T-helper 1 cell treated with Interleukin-12 subunit alpha and Interleukin-12 subunit beta and Interleukin-4 antibody, amounts not matched to agents 30 μg/mL and 1 μg/mL, for 36 hours (primary cell): ENCODE results near the gene KIF3B.
A peak's percentile ranks its signal among the peaks of the same experiment; 100 is the strongest.
"Not testable (repeated sequence)": the region's sequence is repeated elsewhere in the genome, so short reads cannot be mapped to it uniquely, and the experiment has no call there.

Experiments
- H3K27ac Mint-ChIP-seq: one replicate; pipeline ENCODE4 v1.8.0; 2021; ENCODE audit warnings: mild to moderate bottlenecking, mixed read lengths
- H3K27me3 Mint-ChIP-seq: one replicate; pipeline ENCODE4 v1.8.0; 2021; ENCODE audit warnings: low read depth, mixed read lengths
- H3K36me3 Mint-ChIP-seq: one replicate; pipeline ENCODE4 v1.8.0; 2021; ENCODE audit warnings: low read depth, mixed read lengths
- H3K4me1 Mint-ChIP-seq: one replicate; pipeline ENCODE4 v1.8.0; 2021; ENCODE audit warnings: low read depth, mixed read lengths
- H3K4me3 Mint-ChIP-seq: one replicate; pipeline ENCODE4 v1.8.0; 2021; ENCODE audit warnings: mild to moderate bottlenecking, moderate library complexity, mixed read lengths
- H3K9me3 Mint-ChIP-seq: one replicate; pipeline ENCODE4 v1.8.0; 2021; ENCODE audit warnings: mixed read lengths

Gene KIF3B

GRCh38 chr20:32338665-32339064 is 61.2 kb downstream of the KIF3B start:
- peaks cover 19% of the 10 kb centered on the region for H3K4me1 Mint-ChIP-seq
- peaks cover 19% of the 10 kb centered on the region for H3K36me3 Mint-ChIP-seq
- H3K4me3 Mint-ChIP-seq: no peak overlapping the region
- no peaks in the 10 kb centered on the region for H3K9me3 Mint-ChIP-seq
- H3K27me3 Mint-ChIP-seq: no peaks in the 10 kb centered on the region
- no peak overlapping the region for H3K27ac Mint-ChIP-seq

GRCh38 chr20:32339116-32339515 is 61.7 kb downstream of the KIF3B start:
- H3K36me3 Mint-ChIP-seq: peaks cover 17% of the 10 kb centered on the region
- peaks cover 14% of the 10 kb centered on the region for H3K4me1 Mint-ChIP-seq
- H3K9me3 Mint-ChIP-seq: no peaks in the 10 kb centered on the region
- H3K4me3 Mint-ChIP-seq: no peak overlapping the region
- no peak overlapping the region for H3K27ac Mint-ChIP-seq
- H3K27me3 Mint-ChIP-seq: no peaks in the 10 kb centered on the region

DNA sequence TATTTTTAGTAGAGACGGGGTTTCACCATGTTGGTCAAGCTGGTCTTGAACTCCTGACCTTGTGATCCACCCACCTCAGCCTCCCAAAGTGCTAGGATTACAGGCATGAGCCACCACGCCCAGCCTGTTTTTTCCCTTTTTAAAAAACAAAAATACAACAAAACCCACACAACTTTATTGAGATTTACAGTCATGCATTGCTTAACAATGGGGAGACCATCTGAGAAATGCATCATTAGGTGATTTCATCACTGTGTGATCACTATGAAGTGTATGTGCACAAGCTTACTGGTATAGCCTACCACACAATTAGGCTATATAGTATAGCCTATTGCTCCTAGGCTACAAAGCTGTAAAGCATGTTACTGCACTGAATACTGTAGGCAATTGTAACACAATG is 63.6 kb downstream of the KIF3B start:
- H3K27me3 Mint-ChIP-seq, H3K27ac Mint-ChIP-seq, H3K4me3 Mint-ChIP-seq, H3K4me1 Mint-ChIP-seq, H3K9me3 Mint-ChIP-seq: not testable (repeated sequence)
- peaks cover 11% of the 10 kb centered on the region for H3K36me3 Mint-ChIP-seq

GRCh38 chr20:32343439-32343838 is 66.0 kb downstream of the KIF3B start:
- H3K36me3 Mint-ChIP-seq: peaks cover 10% of the 10 kb centered on the region
- H3K4me1 Mint-ChIP-seq: peaks cover 5% of the 10 kb centered on the region
- no peak overlapping the region for H3K27ac Mint-ChIP-seq
- no peaks in the 10 kb centered on the region for H3K9me3 Mint-ChIP-seq
- no peaks in the 10 kb centered on the region for H3K27me3 Mint-ChIP-seq
- no peak overlapping the region for H3K4me3 Mint-ChIP-seq

GRCh38 chr20:32344835-32345506 is 67.5 kb downstream of the KIF3B start:
- Mint-ChIP-seq H3K27ac (no peak overlapping the region), H3K27me3 (no peaks in the 10 kb centered on the region), H3K9me3 (no peaks in the 10 kb centered on the region), H3K4me3 (no peak overlapping the region), H3K4me1 (peaks cover 5% of the 10 kb centered on the region), H3K36me3 (peaks cover 13% of the 10 kb centered on the region)

DNA sequence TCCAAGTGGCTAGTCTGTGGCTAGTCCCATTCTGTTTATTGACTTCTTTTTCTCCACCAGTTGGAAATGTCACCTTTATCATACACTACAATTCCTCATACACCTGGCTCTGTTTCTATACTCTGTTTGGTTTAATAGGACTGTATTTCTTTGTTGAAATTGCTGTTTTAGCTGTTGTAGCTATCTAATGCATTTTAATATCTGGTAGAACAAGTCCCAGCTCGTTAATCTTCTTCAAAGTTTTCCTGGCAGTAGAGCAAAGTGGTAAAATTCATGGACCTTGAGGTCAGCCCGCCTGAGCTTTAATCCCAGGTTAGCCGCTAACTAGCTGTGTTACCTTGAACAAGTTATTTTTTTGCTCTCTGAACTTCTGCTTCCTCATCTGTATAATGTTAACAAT is 70.8 kb downstream of the KIF3B start:
- peaks cover 15% of the 10 kb centered on the region for H3K36me3 Mint-ChIP-seq
- no peaks in the 10 kb centered on the region for H3K27me3 Mint-ChIP-seq
- H3K27ac Mint-ChIP-seq: no peak overlapping the region
- peaks cover 6% of the 10 kb centered on the region for H3K4me1 Mint-ChIP-seq
- H3K4me3 Mint-ChIP-seq: no peak overlapping the region
- H3K9me3 Mint-ChIP-seq: no peaks in the 10 kb centered on the region

GRCh38 chr20:32350421-32350820 is 73.0 kb downstream of the KIF3B start:
- Mint-ChIP-seq H3K27me3 (no peaks in the 10 kb centered on the region), H3K4me1 (peaks cover 19% of the 10 kb centered on the region), H3K36me3 (peaks cover 15% of the 10 kb centered on the region), H3K27ac (no peak overlapping the region), H3K4me3 (no peak overlapping the region), H3K9me3 (no peaks in the 10 kb centered on the region)

GRCh38 chr20:32352121-32352720 is 74.8 kb downstream of the KIF3B start:
- H3K9me3 Mint-ChIP-seq: no peaks in the 10 kb centered on the region
- peaks cover 31% of the 10 kb centered on the region for H3K4me1 Mint-ChIP-seq
- H3K4me3 Mint-ChIP-seq: no peak overlapping the region
- H3K27me3 Mint-ChIP-seq: no peaks in the 10 kb centered on the region
- H3K36me3 Mint-ChIP-seq: peaks cover 15% of the 10 kb centered on the region
- H3K27ac Mint-ChIP-seq: no peak overlapping the region

DNA sequence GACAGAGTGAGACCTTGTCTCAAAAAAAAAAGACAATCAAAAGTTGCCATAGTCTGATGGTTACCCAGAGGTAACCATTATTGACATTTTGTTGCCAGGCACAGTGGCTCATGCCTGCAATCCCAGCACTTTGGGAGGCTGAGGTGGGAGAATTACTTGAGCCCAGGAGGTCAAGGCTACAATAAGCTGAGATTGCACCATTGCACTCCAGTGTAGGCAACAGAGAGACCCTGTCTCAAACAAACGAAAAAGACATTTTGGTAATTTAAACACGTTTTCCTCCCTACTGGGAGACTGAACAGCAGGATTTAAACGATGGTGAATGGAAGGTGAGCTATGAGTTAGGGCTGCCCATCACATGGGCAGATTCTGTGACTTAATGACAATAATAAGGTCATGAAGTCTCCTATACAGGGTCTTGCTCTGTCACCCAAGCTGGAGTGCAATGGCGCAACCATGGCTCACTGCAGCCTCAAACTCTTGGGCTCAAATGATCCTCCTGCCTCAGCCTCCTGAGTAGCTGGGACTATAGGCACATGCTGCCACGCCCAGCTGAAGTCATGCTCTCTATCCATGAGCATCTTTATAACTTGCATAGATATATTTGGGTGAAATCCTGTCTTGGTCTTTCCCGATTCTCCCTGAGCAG is 76.5 kb downstream of the KIF3B start:
- Mint-ChIP-seq H3K27ac (peak overlapping the region; percentile 88), H3K4me3 (no peak overlapping the region), H3K27me3 (no peaks in the 10 kb centered on the region), H3K36me3 (peaks cover 14% of the 10 kb centered on the region), H3K4me1 (peaks cover 35% of the 10 kb centered on the region), H3K9me3 (no peaks in the 10 kb centered on the region)

DNA sequence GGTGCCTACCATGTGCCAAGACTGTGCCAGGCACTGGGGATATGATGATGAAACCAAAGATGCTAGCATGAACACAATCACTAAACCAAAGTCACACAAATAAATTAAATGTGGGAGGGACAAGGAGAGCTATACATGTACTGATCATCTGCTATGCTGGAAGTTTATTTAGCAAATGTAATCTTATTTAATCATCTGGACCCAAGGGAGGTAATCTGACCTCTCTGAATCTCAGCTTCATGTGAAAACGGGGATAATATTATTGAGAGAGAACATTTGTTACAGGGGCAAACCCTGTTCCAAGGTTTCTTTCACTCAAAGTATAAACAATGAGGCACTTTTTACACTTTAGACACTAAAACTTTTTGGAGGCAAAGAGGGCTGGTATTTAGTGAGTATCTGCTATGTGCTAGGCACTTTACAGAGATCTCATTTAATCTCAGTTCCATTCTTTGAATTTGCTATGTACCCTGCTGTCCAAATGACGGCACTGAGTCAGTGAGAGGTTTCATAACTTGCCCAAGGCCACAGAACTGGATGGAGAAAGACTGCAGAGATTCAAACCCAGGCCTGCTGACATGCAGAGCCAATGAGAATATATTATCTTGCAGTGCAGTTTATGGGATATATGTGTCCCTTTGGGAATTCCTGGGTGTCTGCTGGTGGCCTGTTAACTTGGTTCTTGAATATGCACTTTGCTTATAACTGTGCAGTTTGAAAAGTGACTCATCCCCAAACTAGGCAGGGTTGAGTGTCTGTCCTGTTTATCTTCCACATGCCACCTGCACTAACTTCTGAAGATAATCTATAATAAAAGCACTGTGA is 77.4 kb downstream of the KIF3B start:
- H3K36me3 Mint-ChIP-seq: peaks cover 16% of the 10 kb centered on the region
- peaks cover 38% of the 10 kb centered on the region for H3K4me1 Mint-ChIP-seq
- peak overlapping the region; percentile 88 for H3K27ac Mint-ChIP-seq
- H3K9me3 Mint-ChIP-seq: no peaks in the 10 kb centered on the region
- H3K4me3 Mint-ChIP-seq: peak overlapping the region; percentile 27
- no peaks in the 10 kb centered on the region for H3K27me3 Mint-ChIP-seq

DNA sequence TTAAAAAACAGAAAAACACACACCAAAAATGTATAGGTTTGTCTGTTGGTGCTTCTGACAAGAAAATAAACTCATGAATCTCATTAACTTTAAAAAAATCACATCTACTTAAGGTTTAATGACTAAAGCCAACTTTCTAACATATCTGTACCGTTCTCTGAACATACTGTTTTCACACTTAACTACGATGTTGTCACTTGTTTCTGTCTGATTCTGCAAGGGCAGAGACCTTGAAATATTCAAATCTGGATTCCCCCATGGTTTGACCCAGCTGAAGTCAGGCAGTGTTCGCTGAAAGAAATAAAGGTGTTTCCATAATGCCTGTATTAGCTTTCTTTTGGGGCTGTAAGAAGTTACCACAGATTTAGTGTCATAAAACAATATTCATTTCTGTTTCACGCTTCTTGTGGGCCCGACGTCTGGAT is 78.0 kb downstream of the KIF3B start:
- Mint-ChIP-seq H3K27me3 (no peaks in the 10 kb centered on the region), H3K4me3 (peak overlapping the region; percentile 27), H3K36me3 (peaks cover 14% of the 10 kb centered on the region), H3K27ac (peak overlapping the region; percentile 88), H3K4me1 (peaks cover 44% of the 10 kb centered on the region), H3K9me3 (no peaks in the 10 kb centered on the region)

GRCh38 chr20:32355907-32356621 is 78.6 kb downstream of the KIF3B start:
- Mint-ChIP-seq H3K36me3 (peaks cover 14% of the 10 kb centered on the region), H3K4me3 (peak overlapping the region; percentile 50), H3K27ac (peak overlapping the region; percentile 99), H3K4me1 (peaks cover 50% of the 10 kb centered on the region)
- H3K27me3 Mint-ChIP-seq, H3K9me3 Mint-ChIP-seq: not testable (repeated sequence)

DNA sequence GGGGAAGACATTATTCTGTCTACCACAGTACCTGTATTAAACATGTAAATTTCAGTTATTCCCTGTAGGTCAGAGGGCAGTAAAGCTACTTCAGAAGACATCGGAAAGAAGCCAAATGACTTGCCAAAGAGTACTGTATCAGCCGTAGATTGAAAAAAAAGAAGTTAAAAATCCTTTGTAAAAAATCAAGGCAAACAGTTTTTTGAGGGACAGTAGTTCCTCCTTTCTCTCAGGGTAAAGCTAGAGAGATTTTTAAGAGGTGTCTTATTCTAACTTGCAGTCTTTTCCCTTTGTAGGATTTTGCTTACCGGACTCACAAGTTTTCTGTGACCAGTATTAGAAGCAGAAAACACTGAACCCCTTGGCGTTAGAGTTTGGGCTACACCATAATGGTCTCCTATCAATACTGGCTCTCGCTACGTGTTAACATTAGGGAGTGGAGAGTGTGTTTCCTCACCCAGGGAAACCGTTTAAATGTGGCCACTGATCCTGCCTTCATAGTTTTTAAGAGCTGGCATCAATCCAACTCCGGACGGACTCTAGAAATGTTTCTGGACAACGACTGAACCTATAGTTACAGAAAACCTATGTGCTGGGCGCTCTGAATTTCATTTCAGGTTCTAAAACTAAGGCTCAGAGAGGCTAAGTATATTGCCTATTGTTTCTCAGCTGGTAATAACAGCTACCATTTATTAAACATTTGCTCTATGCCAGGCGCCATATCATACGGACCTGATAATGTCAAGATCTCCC is 79.3 kb downstream of the KIF3B start:
- Mint-ChIP-seq H3K27me3 (no peaks in the 10 kb centered on the region), H3K4me3 (peak overlapping the region; percentile 92), H3K4me1 (peaks cover 50% of the 10 kb centered on the region), H3K36me3 (peaks cover 14% of the 10 kb centered on the region), H3K27ac (peak overlapping the region; percentile 99), H3K9me3 (no peaks in the 10 kb centered on the region)
